ENCODE measurements around the gene RASSF3. TPM values are rescaled to one million over a fixed set of nuclear protein-coding genes. Genes with fewer than 3 reads are reported as not detected.

The RASSF3 gene
- total RNA-seq, 3 donors from 2014 or later, result 88.0 to 331 (median 90.2) TPM

DNA sequence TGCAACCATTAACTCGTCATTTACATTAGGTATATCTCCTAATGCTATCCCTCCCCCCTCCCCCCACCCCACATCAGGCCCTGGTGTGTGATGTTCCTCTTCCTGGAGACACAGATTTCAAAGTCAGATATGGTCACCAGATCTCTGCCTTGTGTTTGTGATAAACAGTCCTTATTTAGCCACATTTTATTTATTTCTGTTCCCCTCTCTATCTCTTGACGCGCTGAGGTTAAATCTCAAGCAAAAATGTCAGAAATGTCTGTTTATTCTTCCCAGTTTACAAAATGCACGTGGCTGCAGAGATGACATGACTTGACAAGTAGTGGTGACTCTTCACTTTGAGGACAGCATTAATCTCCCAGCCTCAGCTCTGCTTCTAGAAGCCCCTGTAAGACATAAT is 11.5 kb upstream of the RASSF3 start:
- intact Hi-C loops (cut with DNase I, micrococcal nuclease), result no loop called here
- TF ChIP-seq, protein P1, sequence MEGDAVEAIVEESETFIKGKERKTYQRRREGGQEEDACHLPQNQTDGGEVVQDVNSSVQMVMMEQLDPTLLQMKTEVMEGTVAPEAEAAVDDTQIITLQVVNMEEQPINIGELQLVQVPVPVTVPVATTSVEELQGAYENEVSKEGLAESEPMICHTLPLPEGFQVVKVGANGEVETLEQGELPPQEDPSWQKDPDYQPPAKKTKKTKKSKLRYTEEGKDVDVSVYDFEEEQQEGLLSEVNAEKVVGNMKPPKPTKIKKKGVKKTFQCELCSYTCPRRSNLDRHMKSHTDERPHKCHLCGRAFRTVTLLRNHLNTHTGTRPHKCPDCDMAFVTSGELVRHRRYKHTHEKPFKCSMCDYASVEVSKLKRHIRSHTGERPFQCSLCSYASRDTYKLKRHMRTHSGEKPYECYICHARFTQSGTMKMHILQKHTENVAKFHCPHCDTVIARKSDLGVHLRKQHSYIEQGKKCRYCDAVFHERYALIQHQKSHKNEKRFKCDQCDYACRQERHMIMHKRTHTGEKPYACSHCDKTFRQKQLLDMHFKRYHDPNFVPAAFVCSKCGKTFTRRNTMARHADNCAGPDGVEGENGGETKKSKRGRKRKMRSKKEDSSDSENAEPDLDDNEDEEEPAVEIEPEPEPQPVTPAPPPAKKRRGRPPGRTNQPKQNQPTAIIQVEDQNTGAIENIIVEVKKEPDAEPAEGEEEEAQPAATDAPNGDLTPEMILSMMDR (IDR thresholded peaks at IDR 0.05), result no peak
- ATAC-seq (no peak), DNase-seq (no peak)
- no peaks in the 10 kb centered on the region for H3K36me3 ChIP-seq (ENCODE audit: low read depth)
- no peaks in the 10 kb centered on the region for H3K9me3 ChIP-seq
- H3K4me3 ChIP-seq, result no peak overlapping the region
- H3K4me1 ChIP-seq (ENCODE audit: low read depth), result no peaks in the 10 kb centered on the region

DNA sequence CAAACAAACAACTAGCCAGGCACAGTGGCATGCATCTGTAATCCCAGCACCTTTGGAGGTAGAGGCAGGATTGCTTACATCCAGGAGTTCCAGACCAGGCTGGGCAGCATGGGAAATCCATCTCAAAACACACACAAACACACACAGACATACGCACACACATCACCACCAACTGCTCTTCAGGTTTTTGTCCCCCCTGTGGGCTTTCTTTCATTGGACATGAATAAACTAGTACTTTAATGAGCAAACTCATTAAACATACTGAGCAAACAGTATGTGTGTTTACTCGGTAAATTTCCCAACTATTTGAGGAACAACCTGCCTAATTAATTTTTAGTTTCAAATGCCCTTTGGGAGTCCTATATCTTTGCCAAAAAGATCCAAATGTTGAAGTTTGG is 10.1 kb upstream of the RASSF3 start:
- no peak for DNase-seq
- Histone ChIP-seq H3K9me3 (no peaks in the 10 kb centered on the region), H3K4me3 (no peak overlapping the region), H3K36me3 (ENCODE audit: low read depth) (no peaks in the 10 kb centered on the region), H3K4me1 (ENCODE audit: low read depth) (no peaks in the 10 kb centered on the region)
- intact Hi-C loops (cut with DNase I, micrococcal nuclease), result no loop called here
- no peak for ATAC-seq
- TF ChIP-seq, protein P1 (IDR thresholded peaks at IDR 0.05), result no peak

DNA sequence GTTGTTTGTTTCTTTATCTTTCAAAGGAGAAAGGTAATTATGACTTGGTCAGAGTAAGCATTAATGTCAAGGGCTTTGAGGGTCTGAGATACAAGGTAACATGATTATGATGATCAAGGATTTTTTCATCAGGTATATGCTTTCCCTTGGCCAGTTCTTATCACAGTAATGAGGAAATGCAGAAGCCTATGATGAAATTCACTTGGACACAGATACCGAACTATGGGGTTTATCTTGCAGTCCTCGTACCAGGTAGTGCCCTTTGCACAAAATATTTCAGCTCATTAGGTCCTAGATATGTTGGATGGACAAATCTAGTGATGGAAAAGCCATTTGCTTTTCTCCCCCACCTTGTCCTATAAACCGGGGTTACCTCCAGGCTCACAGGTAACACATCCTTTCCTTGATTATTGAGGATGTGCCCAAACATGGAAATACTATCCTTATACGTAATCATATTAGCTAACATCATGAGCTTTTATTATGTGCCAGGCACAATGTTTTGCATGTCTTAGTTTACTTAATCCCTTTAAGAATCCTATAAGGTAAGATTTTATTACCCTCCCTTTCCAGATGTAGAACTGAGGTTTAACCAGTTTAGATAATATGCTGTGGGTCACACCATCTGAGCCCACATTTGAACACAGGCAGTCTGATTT is 7.0 kb upstream of the RASSF3 start:
- intact Hi-C loops (cut with DNase I, micrococcal nuclease), result no loop called here
- peak; percentile 70 for ATAC-seq
- no peaks in the 10 kb centered on the region for H3K9me3 ChIP-seq
- no peaks in the 10 kb centered on the region for H3K36me3 ChIP-seq (ENCODE audit: low read depth)
- DNase-seq, result no peak
- peaks cover 1% of the 10 kb centered on the region for H3K4me1 ChIP-seq (ENCODE audit: low read depth)
- no peak overlapping the region for H3K4me3 ChIP-seq
- TF ChIP-seq, protein P1 (IDR thresholded peaks at IDR 0.05), result no peak

DNA sequence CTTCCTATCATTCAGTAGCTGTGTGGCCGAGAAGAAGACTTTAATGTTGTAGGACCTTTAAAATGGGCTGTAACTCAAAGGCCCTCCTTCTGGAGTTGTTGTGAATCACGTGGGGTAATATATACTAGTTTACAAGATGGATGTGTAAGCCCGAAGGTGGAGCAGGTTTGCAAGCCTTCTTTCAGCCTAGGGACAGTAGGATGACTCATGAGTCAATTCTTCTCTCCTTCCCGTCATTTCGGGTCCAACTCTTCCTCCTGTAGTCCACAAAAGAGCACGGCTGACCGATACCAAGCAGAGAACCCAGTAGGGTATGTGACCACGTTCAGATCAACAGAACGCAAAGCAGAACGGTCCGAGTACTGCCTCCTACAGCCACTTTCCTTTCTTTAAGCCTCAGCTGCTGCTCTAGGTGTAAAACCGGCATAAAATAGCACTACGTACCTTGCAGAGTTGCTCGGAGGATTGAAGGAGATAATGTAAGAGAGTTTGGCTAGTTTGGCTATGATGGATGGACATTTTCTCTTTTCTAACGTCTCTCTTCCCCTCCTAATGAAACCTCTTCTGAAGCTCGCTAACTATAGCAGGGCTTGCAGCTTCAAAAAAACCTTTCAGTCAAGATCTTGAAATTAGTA is 1.3 kb upstream of the RASSF3 start:
- Histone ChIP-seq H3K9me3 (no peaks in the 10 kb centered on the region), H3K36me3 (ENCODE audit: low read depth) (no peaks in the 10 kb centered on the region), H3K4me3 (no peak overlapping the region), H3K4me1 (ENCODE audit: low read depth) (peaks cover 29% of the 10 kb centered on the region)
- ATAC-seq, result peak; percentile 71
- peak in 2 of 3 donors; percentile 54 to 75 for DNase-seq
- intact Hi-C loops (cut with DNase I, micrococcal nuclease), result no loop called here
- TF ChIP-seq, protein P1 (IDR thresholded peaks at IDR 0.05), result no peak

DNA sequence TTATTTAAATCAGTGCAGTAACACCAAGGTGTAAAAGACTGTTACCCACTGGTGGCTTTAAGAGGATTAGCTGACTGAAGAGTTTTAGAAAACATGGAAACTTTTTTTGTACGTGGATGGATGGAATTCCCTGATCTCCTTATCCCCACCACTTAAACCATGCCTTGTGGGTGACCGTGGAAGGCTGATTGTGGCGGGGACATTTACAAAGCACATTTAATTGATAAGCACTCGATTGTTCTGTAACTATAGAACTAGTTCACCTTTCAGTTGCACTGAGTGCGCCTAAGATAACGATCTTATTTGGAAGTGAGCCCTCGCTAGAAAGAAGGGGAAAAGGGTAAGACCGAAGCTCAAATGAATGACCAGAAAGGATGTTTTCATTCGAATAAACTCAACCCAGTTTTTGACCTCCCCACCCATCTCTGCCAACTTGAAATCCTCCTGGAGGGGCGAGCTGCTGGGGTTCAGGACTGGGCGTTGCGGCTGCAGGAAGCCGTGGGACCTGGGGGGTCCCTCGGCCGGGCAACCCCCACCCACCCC is 688 bp upstream of the RASSF3 start:
- TF ChIP-seq, protein P1 (IDR thresholded peaks at IDR 0.05), result no peak
- peaks cover 29% of the 10 kb centered on the region for H3K4me1 ChIP-seq (ENCODE audit: low read depth)
- ATAC-seq (no peak), DNase-seq (peak in 1 of 3 donors; percentile 40)
- peak overlapping the region; percentile 90 for H3K4me3 ChIP-seq
- intact Hi-C loops (cut with DNase I, micrococcal nuclease), result loop anchor here (2.0 to 10.0 kb wide), 3 partner anchors 27 to 85 kb away; no protein-coding TSS in a partner anchor
- H3K9me3 ChIP-seq, result no peaks in the 10 kb centered on the region
- no peaks in the 10 kb centered on the region for H3K36me3 ChIP-seq (ENCODE audit: low read depth)
